ENCODE data around the gene RPRD2.

DNA sequence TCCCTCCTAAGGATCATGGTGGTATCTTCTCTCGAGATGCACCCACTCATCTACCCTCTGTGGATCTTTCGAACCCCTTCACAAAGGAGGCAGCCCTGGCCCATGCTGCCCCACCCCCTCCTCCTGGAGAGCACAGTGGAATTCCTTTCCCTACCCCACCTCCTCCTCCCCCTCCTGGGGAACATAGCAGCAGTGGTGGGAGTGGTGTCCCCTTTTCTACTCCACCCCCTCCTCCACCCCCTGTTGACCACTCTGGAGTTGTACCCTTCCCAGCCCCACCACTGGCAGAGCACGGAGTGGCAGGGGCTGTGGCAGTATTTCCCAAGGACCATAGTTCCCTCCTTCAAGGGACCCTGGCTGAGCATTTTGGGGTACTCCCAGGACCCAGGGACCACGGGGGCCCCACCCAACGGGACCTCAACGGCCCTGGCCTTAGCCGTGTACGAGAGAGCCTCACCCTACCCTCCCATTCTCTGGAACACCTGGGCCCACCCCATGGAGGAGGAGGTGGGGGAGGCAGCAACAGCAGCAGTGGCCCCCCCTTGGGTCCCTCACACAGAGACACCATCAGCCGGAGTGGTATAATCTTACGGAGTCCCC lies 108.8 kb downstream of the RPRD2 start:
- TF ChIP-seq RAD21 (conservative IDR thresholded peaks at IDR 0.05) (no peak), MXI1 (conservative IDR thresholded peaks at IDR 0.05; ENCODE audit: poor library complexity, severe bottlenecking) (no peak), EP300 (conservative IDR thresholded peaks at IDR 0.05; ENCODE audit: poor library complexity, severe bottlenecking) (no peak), POLR2AphosphoS5 (IDR thresholded peaks at IDR 0.05) (no peak), EZH2 (IDR thresholded peaks at IDR 0.05; ENCODE audit: borderline replicate concordance, insufficient read depth, low read length, poor library complexity, severe bottlenecking) (no peak), SMC3 (conservative IDR thresholded peaks at IDR 0.05; ENCODE audit: poor library complexity) (no peak), TAF1 (IDR thresholded peaks at IDR 0.05; ENCODE audit: low read depth) (no peak)
- TF ChIP-seq, protein P1, sequence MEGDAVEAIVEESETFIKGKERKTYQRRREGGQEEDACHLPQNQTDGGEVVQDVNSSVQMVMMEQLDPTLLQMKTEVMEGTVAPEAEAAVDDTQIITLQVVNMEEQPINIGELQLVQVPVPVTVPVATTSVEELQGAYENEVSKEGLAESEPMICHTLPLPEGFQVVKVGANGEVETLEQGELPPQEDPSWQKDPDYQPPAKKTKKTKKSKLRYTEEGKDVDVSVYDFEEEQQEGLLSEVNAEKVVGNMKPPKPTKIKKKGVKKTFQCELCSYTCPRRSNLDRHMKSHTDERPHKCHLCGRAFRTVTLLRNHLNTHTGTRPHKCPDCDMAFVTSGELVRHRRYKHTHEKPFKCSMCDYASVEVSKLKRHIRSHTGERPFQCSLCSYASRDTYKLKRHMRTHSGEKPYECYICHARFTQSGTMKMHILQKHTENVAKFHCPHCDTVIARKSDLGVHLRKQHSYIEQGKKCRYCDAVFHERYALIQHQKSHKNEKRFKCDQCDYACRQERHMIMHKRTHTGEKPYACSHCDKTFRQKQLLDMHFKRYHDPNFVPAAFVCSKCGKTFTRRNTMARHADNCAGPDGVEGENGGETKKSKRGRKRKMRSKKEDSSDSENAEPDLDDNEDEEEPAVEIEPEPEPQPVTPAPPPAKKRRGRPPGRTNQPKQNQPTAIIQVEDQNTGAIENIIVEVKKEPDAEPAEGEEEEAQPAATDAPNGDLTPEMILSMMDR (IDR thresholded peaks at IDR 0.05; ENCODE audit: poor library complexity, severe bottlenecking) = no peak
- TF ChIP-seq, protein P2, sequence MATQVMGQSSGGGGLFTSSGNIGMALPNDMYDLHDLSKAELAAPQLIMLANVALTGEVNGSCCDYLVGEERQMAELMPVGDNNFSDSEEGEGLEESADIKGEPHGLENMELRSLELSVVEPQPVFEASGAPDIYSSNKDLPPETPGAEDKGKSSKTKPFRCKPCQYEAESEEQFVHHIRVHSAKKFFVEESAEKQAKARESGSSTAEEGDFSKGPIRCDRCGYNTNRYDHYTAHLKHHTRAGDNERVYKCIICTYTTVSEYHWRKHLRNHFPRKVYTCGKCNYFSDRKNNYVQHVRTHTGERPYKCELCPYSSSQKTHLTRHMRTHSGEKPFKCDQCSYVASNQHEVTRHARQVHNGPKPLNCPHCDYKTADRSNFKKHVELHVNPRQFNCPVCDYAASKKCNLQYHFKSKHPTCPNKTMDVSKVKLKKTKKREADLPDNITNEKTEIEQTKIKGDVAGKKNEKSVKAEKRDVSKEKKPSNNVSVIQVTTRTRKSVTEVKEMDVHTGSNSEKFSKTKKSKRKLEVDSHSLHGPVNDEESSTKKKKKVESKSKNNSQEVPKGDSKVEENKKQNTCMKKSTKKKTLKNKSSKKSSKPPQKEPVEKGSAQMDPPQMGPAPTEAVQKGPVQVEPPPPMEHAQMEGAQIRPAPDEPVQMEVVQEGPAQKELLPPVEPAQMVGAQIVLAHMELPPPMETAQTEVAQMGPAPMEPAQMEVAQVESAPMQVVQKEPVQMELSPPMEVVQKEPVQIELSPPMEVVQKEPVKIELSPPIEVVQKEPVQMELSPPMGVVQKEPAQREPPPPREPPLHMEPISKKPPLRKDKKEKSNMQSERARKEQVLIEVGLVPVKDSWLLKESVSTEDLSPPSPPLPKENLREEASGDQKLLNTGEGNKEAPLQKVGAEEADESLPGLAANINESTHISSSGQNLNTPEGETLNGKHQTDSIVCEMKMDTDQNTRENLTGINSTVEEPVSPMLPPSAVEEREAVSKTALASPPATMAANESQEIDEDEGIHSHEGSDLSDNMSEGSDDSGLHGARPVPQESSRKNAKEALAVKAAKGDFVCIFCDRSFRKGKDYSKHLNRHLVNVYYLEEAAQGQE (IDR thresholded peaks at IDR 0.05; ENCODE audit: borderline replicate concordance) = no peak
